SK-N-SH treated with all-trans-retinoic acid at 6 μM for 48 hours (cell line): ENCODE data around the gene BMPR1B.
A peak's percentile ranks its signal among the peaks of the same experiment; 100 is the strongest.

Experiments
- ATAC-seq: fragments of 200-7000 bp; cut with Tn5 transposase; 3 replicates; pipeline ENCODE4 v1.9.1; 2020; ENCODE audit warnings: mild to moderate bottlenecking, moderate library complexity
- ARNTL ChIP-seq: fragments of 450-650 bp; formaldehyde crosslinking; IDR thresholded peaks from 2 replicates; pipeline ENCODE4 v1.5.0; 2020; ENCODE audit warnings: low read depth, mild to moderate bottlenecking, moderate library complexity, borderline replicate concordance
- BACH2 ChIP-seq: fragments of 250-450 bp; sonication (Bioruptor Pico); IDR thresholded peaks from 2 replicates; pipeline ENCODE4 v1.9.0; 2021; ENCODE audit warnings: mild to moderate bottlenecking, borderline replicate concordance
- CSDC2 ChIP-seq: fragments of 250-450 bp; sonication (Bioruptor Pico); IDR thresholded peaks from 2 replicates; pipeline ENCODE4 v1.5.0; 2020; ENCODE audit warnings: mild to moderate bottlenecking, moderate library complexity
- ESRRG ChIP-seq: fragments of 250-450 bp; sonication (Bioruptor Pico); IDR thresholded peaks from 2 replicates; pipeline ENCODE4 v1.6.1; 2021; ENCODE audit warnings: mild to moderate bottlenecking
- GLIS3 ChIP-seq: fragments of 250-450 bp; sonication (Bioruptor Pico); IDR thresholded peaks from 2 replicates; pipeline ENCODE4 v1.5.0; 2020; ENCODE audit warnings: mild to moderate bottlenecking, moderate library complexity
- ISL1 ChIP-seq: fragments of 250-450 bp; sonication (Bioruptor Pico); IDR thresholded peaks from 2 replicates; pipeline ENCODE4 v2.1.2; 2022; ENCODE audit warnings: mild to moderate bottlenecking, moderate library complexity
- OSR1 ChIP-seq: fragments of 250-450 bp; sonication (Bioruptor Pico); IDR thresholded peaks from 2 replicates; pipeline ENCODE4 v1.8.0; 2022; ENCODE audit warnings: moderate library complexity, mild to moderate bottlenecking, inconsistent platforms
- PATZ1 ChIP-seq: fragments of 250-450 bp; sonication (Bioruptor Pico); IDR thresholded peaks from 2 replicates; pipeline ENCODE4 v1.8.0; 2020; ENCODE audit warnings: mild to moderate bottlenecking, moderate library complexity, borderline replicate concordance
- PPARA ChIP-seq: fragments of 250-450 bp; sonication (Bioruptor Pico); IDR thresholded peaks from 2 replicates; pipeline ENCODE4 v1.5.0; 2020; ENCODE audit warnings: mild to moderate bottlenecking, borderline replicate concordance
- RARB ChIP-seq: fragments of 250-450 bp; sonication (Bioruptor Pico); IDR thresholded peaks from 2 replicates; pipeline ENCODE4 v1.8.0; 2021; ENCODE audit warnings: mild to moderate bottlenecking, moderate library complexity
- SNAI2 ChIP-seq: fragments of 250-450 bp; sonication (Bioruptor Pico); IDR thresholded peaks from 2 replicates; pipeline ENCODE4 v1.5.0; 2020; ENCODE audit warnings: mild to moderate bottlenecking, moderate library complexity
- TCF4 ChIP-seq: fragments of 250-450 bp; sonication (Bioruptor Pico); IDR thresholded peaks from 2 replicates; pipeline ENCODE4 v1.8.0; 2021; ENCODE audit warnings: mild to moderate bottlenecking, moderate library complexity, borderline replicate concordance
- ZC3H10 ChIP-seq: fragments of 250-450 bp; sonication (Bioruptor Pico); IDR thresholded peaks from 2 replicates; pipeline ENCODE4 v1.5.1; 2021; ENCODE audit warnings: mild to moderate bottlenecking, moderate library complexity
- ZFP3 ChIP-seq: fragments of 250-450 bp; sonication (Bioruptor Pico); IDR thresholded peaks from 2 replicates; pipeline ENCODE4 v1.5.0; 2020; ENCODE audit warnings: mild to moderate bottlenecking, moderate library complexity
- ZFP30 ChIP-seq: fragments of 450-650 bp; formaldehyde crosslinking; IDR thresholded peaks from 2 replicates; pipeline ENCODE4 v1.5.0; 2022; ENCODE audit warnings: mild to moderate bottlenecking, moderate library complexity
- ZNF565 ChIP-seq: fragments of 450-650 bp; formaldehyde crosslinking; conservative IDR thresholded peaks from 2 replicates; pipeline ENCODE4 v1.5.0; 2020; ENCODE audit warnings: low read depth, mild to moderate bottlenecking, moderate library complexity
- ZNF70 ChIP-seq: fragments of 450-650 bp; formaldehyde crosslinking; IDR thresholded peaks from 2 replicates; pipeline ENCODE4 v1.5.0; 2020; ENCODE audit warnings: mild to moderate bottlenecking, moderate library complexity
- ZNF8 ChIP-seq: fragments of 450-650 bp; formaldehyde crosslinking; IDR thresholded peaks from 2 replicates; pipeline ENCODE4 v1.5.0; 2020; ENCODE audit warnings: mild to moderate bottlenecking, moderate library complexity
- TF ChIP-seq, protein P1 (sequence below): fragments of 250-450 bp; sonication (Bioruptor Pico); IDR thresholded peaks from 2 replicates; pipeline ENCODE4 v1.5.0; 2020; ENCODE audit warnings: mild to moderate bottlenecking, moderate library complexity
- TF ChIP-seq, protein P2 (sequence below): fragments of 250-450 bp; sonication (Bioruptor Pico); IDR thresholded peaks from 2 replicates; pipeline ENCODE4 v1.8.0; 2021; ENCODE audit warnings: low read depth, mild to moderate bottlenecking, moderate library complexity, borderline replicate concordance
- TF ChIP-seq, protein P3 (sequence below): fragments of 250-450 bp; sonication (Bioruptor Pico); IDR thresholded peaks from 2 replicates; pipeline ENCODE4 v1.5.1; 2021; ENCODE audit warnings: mild to moderate bottlenecking, moderate library complexity

BMPR1B gene

DNA sequence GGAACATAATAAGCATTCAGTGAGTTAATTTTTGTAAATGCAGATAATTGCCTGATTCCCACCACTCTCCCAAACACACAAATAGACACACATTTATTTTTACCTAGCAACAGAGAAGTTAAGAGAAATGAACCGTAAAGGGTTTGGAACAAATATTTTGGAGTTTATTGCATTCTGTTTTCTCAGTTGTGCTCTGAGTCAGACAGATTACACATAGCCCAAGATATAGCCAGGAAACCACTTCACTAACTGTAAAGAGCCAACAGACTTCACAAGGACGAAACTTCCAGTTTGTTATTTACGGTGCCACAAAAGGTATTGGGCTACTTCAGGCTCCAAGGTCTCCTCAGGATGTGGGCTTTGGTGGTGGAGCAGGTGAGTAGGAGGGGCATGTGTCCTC lies 217.0 kb downstream of the BMPR1B start:
- TF ChIP-seq BACH2 (CRISPR knock-in tag) (no peak), ZNF8 (CRISPR knock-in tag) (no peak), SNAI2 (CRISPR knock-in tag) (no peak), PPARA (CRISPR knock-in tag) (no peak), ZFP3 (no peak), ESRRG (CRISPR knock-in tag) (no peak), TCF4 (CRISPR knock-in tag) (no peak), GLIS3 (CRISPR knock-in tag) (no peak), PATZ1 (CRISPR knock-in tag) (no peak), OSR1 (CRISPR knock-in tag) (no peak), ARNTL (CRISPR knock-in tag) (no peak), RARB (CRISPR knock-in tag) (no peak)
- TF ChIP-seq, protein P1, sequence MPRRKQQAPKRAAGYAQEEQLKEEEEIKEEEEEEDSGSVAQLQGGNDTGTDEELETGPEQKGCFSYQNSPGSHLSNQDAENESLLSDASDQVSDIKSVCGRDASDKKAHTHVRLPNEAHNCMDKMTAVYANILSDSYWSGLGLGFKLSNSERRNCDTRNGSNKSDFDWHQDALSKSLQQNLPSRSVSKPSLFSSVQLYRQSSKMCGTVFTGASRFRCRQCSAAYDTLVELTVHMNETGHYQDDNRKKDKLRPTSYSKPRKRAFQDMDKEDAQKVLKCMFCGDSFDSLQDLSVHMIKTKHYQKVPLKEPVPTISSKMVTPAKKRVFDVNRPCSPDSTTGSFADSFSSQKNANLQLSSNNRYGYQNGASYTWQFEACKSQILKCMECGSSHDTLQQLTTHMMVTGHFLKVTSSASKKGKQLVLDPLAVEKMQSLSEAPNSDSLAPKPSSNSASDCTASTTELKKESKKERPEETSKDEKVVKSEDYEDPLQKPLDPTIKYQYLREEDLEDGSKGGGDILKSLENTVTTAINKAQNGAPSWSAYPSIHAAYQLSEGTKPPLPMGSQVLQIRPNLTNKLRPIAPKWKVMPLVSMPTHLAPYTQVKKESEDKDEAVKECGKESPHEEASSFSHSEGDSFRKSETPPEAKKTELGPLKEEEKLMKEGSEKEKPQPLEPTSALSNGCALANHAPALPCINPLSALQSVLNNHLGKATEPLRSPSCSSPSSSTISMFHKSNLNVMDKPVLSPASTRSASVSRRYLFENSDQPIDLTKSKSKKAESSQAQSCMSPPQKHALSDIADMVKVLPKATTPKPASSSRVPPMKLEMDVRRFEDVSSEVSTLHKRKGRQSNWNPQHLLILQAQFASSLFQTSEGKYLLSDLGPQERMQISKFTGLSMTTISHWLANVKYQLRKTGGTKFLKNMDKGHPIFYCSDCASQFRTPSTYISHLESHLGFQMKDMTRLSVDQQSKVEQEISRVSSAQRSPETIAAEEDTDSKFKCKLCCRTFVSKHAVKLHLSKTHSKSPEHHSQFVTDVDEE (CRISPR knock-in tag): no peak
- TF ChIP-seq, protein P2, sequence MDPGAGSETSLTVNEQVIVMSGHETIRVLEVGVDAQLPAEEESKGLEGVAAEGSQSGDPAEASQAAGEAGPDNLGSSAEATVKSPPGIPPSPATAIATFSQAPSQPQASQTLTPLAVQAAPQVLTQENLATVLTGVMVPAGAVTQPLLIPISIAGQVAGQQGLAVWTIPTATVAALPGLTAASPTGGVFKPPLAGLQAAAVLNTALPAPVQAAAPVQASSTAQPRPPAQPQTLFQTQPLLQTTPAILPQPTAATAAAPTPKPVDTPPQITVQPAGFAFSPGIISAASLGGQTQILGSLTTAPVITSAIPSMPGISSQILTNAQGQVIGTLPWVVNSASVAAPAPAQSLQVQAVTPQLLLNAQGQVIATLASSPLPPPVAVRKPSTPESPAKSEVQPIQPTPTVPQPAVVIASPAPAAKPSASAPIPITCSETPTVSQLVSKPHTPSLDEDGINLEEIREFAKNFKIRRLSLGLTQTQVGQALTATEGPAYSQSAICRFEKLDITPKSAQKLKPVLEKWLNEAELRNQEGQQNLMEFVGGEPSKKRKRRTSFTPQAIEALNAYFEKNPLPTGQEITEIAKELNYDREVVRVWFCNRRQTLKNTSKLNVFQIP (CRISPR knock-in tag): no peak
- TF ChIP-seq, protein P3, sequence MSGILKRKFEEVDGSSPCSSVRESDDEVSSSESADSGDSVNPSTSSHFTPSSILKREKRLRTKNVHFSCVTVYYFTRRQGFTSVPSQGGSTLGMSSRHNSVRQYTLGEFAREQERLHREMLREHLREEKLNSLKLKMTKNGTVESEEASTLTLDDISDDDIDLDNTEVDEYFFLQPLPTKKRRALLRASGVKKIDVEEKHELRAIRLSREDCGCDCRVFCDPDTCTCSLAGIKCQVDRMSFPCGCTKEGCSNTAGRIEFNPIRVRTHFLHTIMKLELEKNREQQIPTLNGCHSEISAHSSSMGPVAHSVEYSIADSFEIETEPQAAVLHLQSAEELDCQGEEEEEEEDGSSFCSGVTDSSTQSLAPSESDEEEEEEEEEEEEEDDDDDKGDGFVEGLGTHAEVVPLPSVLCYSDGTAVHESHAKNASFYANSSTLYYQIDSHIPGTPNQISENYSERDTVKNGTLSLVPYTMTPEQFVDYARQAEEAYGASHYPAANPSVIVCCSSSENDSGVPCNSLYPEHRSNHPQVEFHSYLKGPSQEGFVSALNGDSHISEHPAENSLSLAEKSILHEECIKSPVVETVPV: no peak
- TF ChIP-seq, all 23 proteins: peak for 0
- peak; percentile 50; the same call in 2 of the 3 replicates for ATAC-seq

DNA sequence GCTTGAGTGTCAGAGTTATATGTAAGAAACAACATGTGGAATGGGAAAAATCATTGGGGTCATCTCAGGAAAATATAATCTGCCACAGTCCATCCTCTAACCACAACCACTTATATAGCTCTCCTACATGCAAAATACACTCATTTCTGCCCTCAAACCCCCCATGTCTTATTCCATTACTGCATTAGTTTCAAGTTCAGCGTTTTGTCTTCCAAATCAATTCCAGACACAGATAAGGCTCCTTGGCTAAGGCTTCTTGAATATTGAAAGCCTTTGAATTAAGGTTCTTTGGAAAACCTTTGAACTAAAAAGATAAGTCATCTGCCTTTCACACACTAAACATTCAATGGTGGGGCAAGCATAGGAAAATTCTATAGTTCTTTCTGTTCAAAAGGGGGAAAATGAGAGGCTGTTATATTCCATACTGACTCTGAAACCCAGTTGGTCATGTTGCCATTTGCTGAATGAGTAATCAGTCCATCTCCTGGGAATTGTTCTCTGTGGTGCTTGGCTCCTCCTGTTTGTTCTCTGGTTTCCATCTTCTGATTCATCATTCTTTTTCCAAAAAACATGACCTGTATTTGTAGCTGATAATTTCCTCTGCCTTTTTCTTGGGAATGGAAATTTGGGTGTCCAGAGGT lies 218.7 kb downstream of the BMPR1B start:
- TF ChIP-seq PATZ1 (CRISPR knock-in tag) (peak; percentile 69; the same call in 1 of the 2 replicates), ZC3H10 (CRISPR knock-in tag) (no peak), ZFP30 (no peak), ZFP3 (no peak), ISL1 (CRISPR knock-in tag) (peak; percentile 46), RARB (CRISPR knock-in tag) (no peak), ZNF70 (no peak), ZNF565 (CRISPR knock-in tag) (no peak), TCF4 (CRISPR knock-in tag) (no peak), BACH2 (CRISPR knock-in tag) (no peak), PPARA (CRISPR knock-in tag) (no peak), SNAI2 (CRISPR knock-in tag) (no peak), GLIS3 (CRISPR knock-in tag) (no peak), ZNF8 (CRISPR knock-in tag) (no peak), CSDC2 (CRISPR knock-in tag) (0 out of 2 replicates have a peak, but pooled peaks have one; percentile 44), OSR1 (CRISPR knock-in tag) (0 out of 2 replicates have a peak, but pooled peaks have one; percentile 36)
- TF ChIP-seq, protein P2 (CRISPR knock-in tag): no peak
- TF ChIP-seq, protein P1 (CRISPR knock-in tag): no peak
- TF ChIP-seq, protein P3: no peak
- TF ChIP-seq, all 23 proteins: peak for 4
- peak; percentile 83 for ATAC-seq
